Keratinocyte (primary cell): Measurements from ENCODE around the gene CTNND2. TPM values are rescaled to one million over a fixed set of nuclear protein-coding genes. Genes with fewer than 3 reads are reported as not detected.

Source experiments
- DNase-seq: peaks from one replicate; pipeline ENCODE4 v3.0.0-alpha.2; 2011; ENCODE audit warnings: low read depth, missing footprints, low spot score
- FAIRE-seq: peaks from 2 replicates; lab custom pipeline; 2011; peaks lifted over from hg19 to GRCh38; lab: Jason Lieb, UNC
- H2AFZ ChIP-seq: 2 replicates; pipeline ENCODE4 v1.6.0; 2012; ENCODE audit warnings: low read length, control low read depth, inconsistent platforms; ENCODE audit not compliant: control insufficient read depth
- H3K27ac ChIP-seq: 2 replicates; pipeline ENCODE4 v1.5.1; 2011; ENCODE audit warnings: low read length; ENCODE audit not compliant: control insufficient read depth, insufficient read depth
- H3K27me3 ChIP-seq: 3 replicates; pipeline ENCODE4 v1.6.0; 2011; ENCODE audit warnings: low read length; ENCODE audit not compliant: control insufficient read depth, insufficient read depth; ENCODE audit errors: extremely low read depth
- H3K36me3 ChIP-seq, 2 experiments: 2 replicates in 1 of 2; 3 replicates in 1 of 2; pipeline ENCODE4 v1.5.1; 2011; ENCODE audit warnings: low read length in 2 of 2, mild to moderate bottlenecking in 1 of 2; ENCODE audit not compliant: control insufficient read depth in 2 of 2, insufficient read depth in 2 of 2; ENCODE audit errors: extremely low read depth in 1 of 2
- H3K4me1 ChIP-seq: 3 replicates; pipeline ENCODE4 v1.5.1; 2011; ENCODE audit warnings: low read length; ENCODE audit not compliant: control insufficient read depth, insufficient read depth; ENCODE audit errors: extremely low read depth
- H3K4me2 ChIP-seq: 3 replicates; pipeline ENCODE4 v1.6.0; 2011; ENCODE audit warnings: low read depth, low read length; ENCODE audit not compliant: control insufficient read depth, insufficient read depth; ENCODE audit errors: extremely low read depth
- H3K4me3 ChIP-seq, 3 experiments: fragments of 200-600 bp in 1 of 3; sonication (generic) in 1 of 3; 2 replicates in 2 of 3; 3 replicates in 1 of 3; pipeline ENCODE4 v1.5.1; 2011 to 2016; ENCODE audit warnings: low read length in 3 of 3, mild to moderate bottlenecking in 3 of 3, control low read depth in 2 of 3, inconsistent platforms in 1 of 3, low read depth in 1 of 3, mixed read lengths in 1 of 3, mixed run types in 1 of 3, moderate library complexity in 1 of 3; ENCODE audit not compliant: control insufficient read depth in 2 of 3, insufficient read depth in 2 of 3; ENCODE audit errors: extremely low read depth in 1 of 3
- H3K79me2 ChIP-seq: 2 replicates; pipeline ENCODE4 v1.6.0; 2012; ENCODE audit warnings: low read length; ENCODE audit not compliant: control insufficient read depth, insufficient read depth
- H3K9ac ChIP-seq: 3 replicates; pipeline ENCODE4 v1.6.0; 2011; ENCODE audit warnings: low read length; ENCODE audit not compliant: control insufficient read depth, insufficient read depth; ENCODE audit errors: extremely low read depth
- H3K9me1 ChIP-seq: 3 replicates; pipeline ENCODE4 v1.6.0; 2011; ENCODE audit warnings: low read length; ENCODE audit not compliant: control insufficient read depth, insufficient read depth; ENCODE audit errors: extremely low read depth
- H3K9me3 ChIP-seq: 2 replicates; pipeline ENCODE4 v1.5.1; 2012; ENCODE audit warnings: low read depth, low read length; ENCODE audit not compliant: control insufficient read depth
- H4K20me1 ChIP-seq: 3 replicates; pipeline ENCODE4 v1.6.0; 2011; ENCODE audit warnings: low read length; ENCODE audit not compliant: control insufficient read depth, insufficient read depth; ENCODE audit errors: extremely low read depth
- EZH2 ChIP-seq: IDR thresholded peaks from one replicate; pipeline ENCODE4 v1.6.1; 2012; ENCODE audit warnings: inconsistent platforms, mild to moderate bottlenecking, low read length, moderate library complexity
- dilution Hi-C: fragments of 300-500 bp; cut with MboI; formaldehyde crosslinking; loops from one replicate; pipeline ENCODE4 v1.7.0; 2020; ENCODE audit warnings: low sequenced_read_pairs; ENCODE audit not compliant: extremely low pct_ligation_motif_present
- polyA plus RNA-seq, 5 experiments: library from polyadenylated mRNA; depleted of rRNA in 3 of 5; stranded (reverse) in 3 of 5; stranded (forward) in 1 of 5; unstranded in 1 of 5; fragments of >200 nt; gene quantifications; 1 replicate in 1 of 5; 2 replicates in 3 of 5; 3 replicates in 1 of 5; pipeline versions ENCODE4 v1.2.1 to v1.2.3, GENCODE V29; 2011 to 2012; ENCODE audit warnings: missing spikeins in 2 of 5, low read depth in 1 of 5, low replicate concordance in 1 of 5
- TF ChIP-seq, protein P1 (sequence below), 3 experiments: IDR thresholded peaks in 1 of 3; conservative IDR thresholded peaks in 1 of 3; optimal IDR thresholded peaks in 1 of 3; 2 replicates in 2 of 3; 3 replicates in 1 of 3; pipeline versions ENCODE3 to v1.5.1; 2011; ENCODE audit warnings: low read length in 3 of 3, mild to moderate bottlenecking in 3 of 3, moderate library complexity in 2 of 3, control low read depth in 1 of 3, inconsistent platforms in 1 of 3; ENCODE audit not compliant: insufficient read depth in 2 of 3; ENCODE audit errors: extremely low read depth in 1 of 3

CTNND2 gene
- polyA plus RNA-seq, 1 donor (not counting 4 experiments of a cell fraction or from before 2014, with no cell fraction given), result not detected

DNA sequence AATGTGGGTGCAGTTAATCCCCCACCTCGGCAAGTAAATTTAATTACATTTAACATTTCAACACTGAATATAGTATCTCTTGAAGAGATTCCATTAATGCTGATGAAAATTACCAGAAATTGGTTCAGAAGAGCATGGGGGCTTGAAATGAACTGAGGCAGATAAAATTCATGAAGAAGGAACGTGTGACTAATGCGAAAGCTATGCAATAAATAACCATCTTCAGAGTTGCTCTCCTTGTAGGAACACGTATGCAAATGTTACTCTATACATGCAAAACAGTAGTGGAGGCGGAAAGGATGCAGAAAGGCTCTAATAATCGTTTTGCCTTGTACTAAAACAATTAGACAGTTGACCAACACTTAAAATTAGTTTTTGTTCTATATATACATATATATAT lies 320.2 kb downstream of the CTNND2 start:
- dilution Hi-C loops, result no loop called here
- Histone ChIP-seq H4K20me1 (no peaks in the 10 kb centered on the region), H3K4me3 (no peak overlapping the region), H3K27ac (no peak overlapping the region), H3K9me3 (no peaks in the 10 kb centered on the region), H3K4me2 (no peak overlapping the region), H2AFZ (no peak overlapping the region), H3K4me1 (no peaks in the 10 kb centered on the region), H3K9me1 (no peaks in the 10 kb centered on the region), H3K79me2 (no peaks in the 10 kb centered on the region), H3K27me3 (no peaks in the 10 kb centered on the region), H3K36me3 (no peaks in the 10 kb centered on the region), H3K9ac (no peak overlapping the region)
- FAIRE-seq (no peak), DNase-seq (no peak)
- TF ChIP-seq, protein P1, sequence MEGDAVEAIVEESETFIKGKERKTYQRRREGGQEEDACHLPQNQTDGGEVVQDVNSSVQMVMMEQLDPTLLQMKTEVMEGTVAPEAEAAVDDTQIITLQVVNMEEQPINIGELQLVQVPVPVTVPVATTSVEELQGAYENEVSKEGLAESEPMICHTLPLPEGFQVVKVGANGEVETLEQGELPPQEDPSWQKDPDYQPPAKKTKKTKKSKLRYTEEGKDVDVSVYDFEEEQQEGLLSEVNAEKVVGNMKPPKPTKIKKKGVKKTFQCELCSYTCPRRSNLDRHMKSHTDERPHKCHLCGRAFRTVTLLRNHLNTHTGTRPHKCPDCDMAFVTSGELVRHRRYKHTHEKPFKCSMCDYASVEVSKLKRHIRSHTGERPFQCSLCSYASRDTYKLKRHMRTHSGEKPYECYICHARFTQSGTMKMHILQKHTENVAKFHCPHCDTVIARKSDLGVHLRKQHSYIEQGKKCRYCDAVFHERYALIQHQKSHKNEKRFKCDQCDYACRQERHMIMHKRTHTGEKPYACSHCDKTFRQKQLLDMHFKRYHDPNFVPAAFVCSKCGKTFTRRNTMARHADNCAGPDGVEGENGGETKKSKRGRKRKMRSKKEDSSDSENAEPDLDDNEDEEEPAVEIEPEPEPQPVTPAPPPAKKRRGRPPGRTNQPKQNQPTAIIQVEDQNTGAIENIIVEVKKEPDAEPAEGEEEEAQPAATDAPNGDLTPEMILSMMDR (optimal IDR thresholded peaks at IDR 0.05 in 1 of 3, IDR thresholded peaks at IDR 0.05 in 1 of 3, conservative IDR thresholded peaks at IDR 0.05 in 1 of 3; ENCODE audit: extremely low read depth in 1 of 3, insufficient read depth in 2 of 3, low read length in 3 of 3), result no peak
- TF ChIP-seq EZH2, result no peak

DNA sequence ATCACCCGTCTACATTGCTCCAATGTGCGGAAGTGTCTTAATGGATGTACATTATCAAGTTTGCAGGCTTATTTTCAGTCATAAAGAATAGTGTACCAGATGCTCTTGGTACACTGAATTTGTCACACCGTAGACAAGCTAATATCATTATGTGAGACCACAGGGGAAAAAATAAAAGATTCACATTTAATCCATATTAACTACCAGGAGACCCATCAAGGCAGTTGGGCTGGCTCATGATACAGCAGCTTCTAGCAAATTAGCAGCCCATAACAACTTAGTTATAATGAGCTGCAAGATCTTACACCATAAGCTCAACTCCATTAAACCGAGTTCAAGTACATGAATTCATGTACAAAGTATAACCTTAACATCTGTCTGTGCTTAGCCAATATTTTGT lies 324.9 kb downstream of the CTNND2 start:
- H3K4me3 ChIP-seq, result no peak overlapping the region
- H3K4me1 ChIP-seq, result no peaks in the 10 kb centered on the region
- dilution Hi-C loops, result no loop called here
- TF ChIP-seq, protein P1 (optimal IDR thresholded peaks at IDR 0.05 in 1 of 3, IDR thresholded peaks at IDR 0.05 in 1 of 3, conservative IDR thresholded peaks at IDR 0.05 in 1 of 3; ENCODE audit: extremely low read depth in 1 of 3, insufficient read depth in 2 of 3, low read length in 3 of 3), result no peak
- no peak for TF ChIP-seq EZH2
- H3K4me2 ChIP-seq, result no peak overlapping the region
- no peaks in the 10 kb centered on the region for H3K9me1 ChIP-seq
- no peak overlapping the region for H2AFZ ChIP-seq
- no peaks in the 10 kb centered on the region for H3K9me3 ChIP-seq
- FAIRE-seq (no peak), DNase-seq (no peak)
- no peaks in the 10 kb centered on the region for H3K36me3 ChIP-seq
- H3K79me2 ChIP-seq, result no peaks in the 10 kb centered on the region
- no peak overlapping the region for H3K9ac ChIP-seq
- no peak overlapping the region for H3K27ac ChIP-seq
- H3K27me3 ChIP-seq, result no peaks in the 10 kb centered on the region
- H4K20me1 ChIP-seq, result no peaks in the 10 kb centered on the region
